Panc1 (cell line): ENCODE measurements around the gene STRC.
"Not testable (repeated sequence)": the region's sequence is repeated elsewhere in the genome, so short reads cannot be mapped to it uniquely, and the experiment has no call there.

Source experiments
- CTCF ChIP-seq: fragments of 450-650 bp; IDR thresholded peaks from 2 replicates; pipeline ENCODE4 v1.5.1; 2017; ENCODE audit warnings: mild to moderate bottlenecking
- POLR2AphosphoS5 ChIP-seq: IDR thresholded peaks from 2 replicates; pipeline ENCODE4 v1.6.1; 2012; ENCODE audit warnings: mild to moderate bottlenecking, low read depth, low read length, moderate library complexity

DNA sequence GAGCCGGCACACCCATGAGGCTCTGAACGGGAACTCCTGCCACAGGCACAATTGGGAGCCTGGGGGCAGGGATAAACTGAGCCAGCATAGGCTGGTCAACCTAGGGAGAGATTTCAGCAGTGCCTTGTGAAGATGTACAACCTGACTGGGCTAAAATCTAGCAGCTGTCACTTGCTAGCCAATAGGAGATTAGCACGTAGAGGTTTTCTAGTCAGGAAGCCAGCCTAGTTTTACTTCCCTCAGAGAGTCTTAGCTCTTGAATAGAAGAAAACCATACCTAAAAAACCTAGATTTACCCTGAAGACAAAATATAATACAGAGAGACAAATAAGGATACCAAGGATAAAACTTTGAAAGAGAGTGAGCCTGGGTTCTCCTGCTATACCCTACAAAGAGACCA is 55.8 kb downstream of the STRC start:
- not testable (repeated sequence) for TF ChIP-seq CTCF, POLR2AphosphoS5
